ENCODE measurements around the gene ASCC3.

- no peak for TF ChIP-seq EZH2 (IDR thresholded peaks at IDR 0.05; ENCODE audit: insufficient read depth, poor library complexity, severe bottlenecking)
- no peak for TF ChIP-seq EZH2phosphoT487 (IDR thresholded peaks at IDR 0.05; ENCODE audit: insufficient read depth, low read depth)
These were observed 828 bp downstream of the ASCC3 start for GRCh38 chr6:100880149-100880852.

Data from GM23248 (cell line).